Globus pallidus (tissue), 1 donor: ENCODE data around the gene TSSK2.

ENCODE experiments used
- DNase-seq: peaks from one replicate; pipeline ENCODE4 v3.0.0-alpha.2; 2015; ENCODE audit warnings: low spot score

TSSK2 gene

GRCh38 chr22:19125011-19125410 lies 6.1 kb upstream of the TSSK2 start:
- no peak for DNase-seq

GRCh38 chr22:19125474-19126308 lies 5.4 kb upstream of the TSSK2 start:
- DNase-seq, result no peak

DNA sequence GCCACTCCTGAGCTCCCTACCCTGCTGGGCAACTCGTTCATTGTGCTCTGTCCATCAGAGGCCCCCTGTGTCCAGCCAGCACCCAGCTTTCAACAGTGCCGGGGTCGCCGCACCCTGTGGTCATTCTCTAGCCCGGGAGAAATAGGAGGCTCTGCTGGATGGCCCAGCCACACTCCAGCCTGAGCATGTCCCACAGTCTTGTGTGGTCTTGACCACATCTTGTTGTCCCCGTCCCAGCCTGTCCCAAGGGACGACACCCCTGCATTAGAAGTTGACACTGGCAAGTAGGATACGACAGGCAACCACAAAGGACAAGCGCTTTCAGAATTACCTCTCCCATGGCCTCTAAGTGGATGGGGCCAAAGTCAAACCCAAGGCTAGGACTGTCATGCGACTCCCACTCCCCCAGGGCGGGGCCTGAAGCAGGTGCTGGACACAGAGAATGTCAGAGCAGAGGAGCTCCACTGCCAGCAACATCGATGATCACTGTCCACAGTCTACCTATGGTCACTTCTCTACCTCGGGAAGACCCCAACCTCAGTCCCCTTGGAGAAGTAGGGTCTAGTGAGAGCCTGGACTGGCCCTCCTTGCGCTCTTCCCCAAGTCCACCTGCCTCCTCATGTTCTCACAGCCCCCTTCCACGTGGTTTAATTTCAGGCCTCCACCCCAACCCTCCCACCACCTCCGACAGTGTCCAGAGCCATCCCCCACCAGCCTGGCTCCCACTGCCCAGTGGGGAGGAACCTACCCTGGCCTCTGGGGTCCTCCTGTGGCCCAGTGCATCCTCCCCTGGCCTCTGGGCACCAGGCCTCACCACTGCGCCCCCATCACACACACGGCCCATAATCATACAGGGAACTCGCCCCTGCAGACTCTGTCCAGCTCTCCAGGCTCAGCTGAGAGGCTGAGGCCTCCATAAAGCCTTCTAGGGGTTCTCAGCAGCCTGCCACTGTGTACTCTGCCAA lies 4.5 kb upstream of the TSSK2 start:
- no peak for DNase-seq

GRCh38 chr22:19127329-19128008 lies 3.6 kb upstream of the TSSK2 start:
- DNase-seq, result no peak

GRCh38 chr22:19128009-19128401 lies 3.1 kb upstream of the TSSK2 start:
- DNase-seq, result no peak

- no peak for DNase-seq
Observed at GRCh38 chr22:19128946-19129727, 2.0 kb upstream of the TSSK2 start.

- DNase-seq, result no peak
Observed at GRCh38 chr22:19129871-19130270, 1.2 kb upstream of the TSSK2 start.

DNA sequence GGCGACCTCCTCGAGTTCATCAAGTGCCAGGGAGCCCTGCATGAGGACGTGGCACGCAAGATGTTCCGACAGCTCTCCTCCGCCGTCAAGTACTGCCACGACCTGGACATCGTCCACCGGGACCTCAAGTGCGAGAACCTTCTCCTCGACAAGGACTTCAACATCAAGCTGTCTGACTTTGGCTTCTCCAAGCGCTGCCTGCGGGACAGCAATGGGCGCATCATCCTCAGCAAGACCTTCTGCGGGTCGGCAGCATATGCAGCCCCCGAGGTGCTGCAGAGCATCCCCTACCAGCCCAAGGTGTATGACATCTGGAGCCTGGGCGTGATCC lies 542 bp downstream of the TSSK2 start:
- no peak for DNase-seq

GRCh38 chr22:19132153-19132552 lies 1.0 kb downstream of the TSSK2 start:
- no peak for DNase-seq

DNA sequence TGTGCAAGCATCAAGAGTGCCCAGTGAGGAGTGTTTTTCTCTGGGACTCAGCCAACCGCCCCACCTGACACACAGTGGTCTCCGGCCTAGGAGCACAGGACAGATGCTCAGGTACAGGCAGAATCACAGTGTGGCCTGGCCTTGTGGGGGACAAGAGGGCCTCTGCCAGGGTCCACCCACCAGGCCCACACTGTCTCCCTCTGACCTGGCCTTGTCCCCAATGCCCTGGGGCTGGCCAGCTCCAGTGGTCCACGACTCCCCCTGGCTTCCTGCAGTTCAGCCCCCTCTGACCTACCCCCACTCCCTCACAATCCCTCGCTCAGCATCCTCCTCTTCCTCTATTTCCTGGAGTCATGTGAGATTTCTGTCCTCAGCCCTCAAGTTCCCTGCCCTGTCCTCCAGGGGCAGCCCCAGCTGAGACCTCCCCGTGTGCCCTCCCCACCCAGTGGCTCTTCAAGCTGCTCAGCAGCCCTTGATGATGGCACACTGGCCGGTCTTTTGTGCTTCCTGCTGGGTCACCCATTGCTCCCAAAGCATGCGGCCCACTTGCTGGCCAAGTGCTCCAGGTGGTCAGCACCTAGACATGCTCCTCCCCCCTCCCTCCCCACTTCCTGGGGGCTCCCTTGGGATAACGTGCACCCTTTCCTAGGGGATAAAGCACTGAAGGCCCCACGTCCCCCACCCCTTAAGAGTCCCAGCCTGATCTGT lies 1.7 kb downstream of the TSSK2 start:
- no peak for DNase-seq

GRCh38 chr22:19133561-19133960 lies 2.5 kb downstream of the TSSK2 start:
- DNase-seq, result no peak

- no peak for DNase-seq
Observed at GRCh38 chr22:19134176-19134831, 3.2 kb downstream of the TSSK2 start.

GRCh38 chr22:19134874-19135273 lies 3.8 kb downstream of the TSSK2 start:
- DNase-seq, result no peak

- DNase-seq, result no peak
Observed at GRCh38 chr22:19136915-19137314, 5.8 kb downstream of the TSSK2 start.

- DNase-seq, result no peak
Observed at GRCh38 chr22:19137384-19138216, 6.5 kb downstream of the TSSK2 start.

DNA sequence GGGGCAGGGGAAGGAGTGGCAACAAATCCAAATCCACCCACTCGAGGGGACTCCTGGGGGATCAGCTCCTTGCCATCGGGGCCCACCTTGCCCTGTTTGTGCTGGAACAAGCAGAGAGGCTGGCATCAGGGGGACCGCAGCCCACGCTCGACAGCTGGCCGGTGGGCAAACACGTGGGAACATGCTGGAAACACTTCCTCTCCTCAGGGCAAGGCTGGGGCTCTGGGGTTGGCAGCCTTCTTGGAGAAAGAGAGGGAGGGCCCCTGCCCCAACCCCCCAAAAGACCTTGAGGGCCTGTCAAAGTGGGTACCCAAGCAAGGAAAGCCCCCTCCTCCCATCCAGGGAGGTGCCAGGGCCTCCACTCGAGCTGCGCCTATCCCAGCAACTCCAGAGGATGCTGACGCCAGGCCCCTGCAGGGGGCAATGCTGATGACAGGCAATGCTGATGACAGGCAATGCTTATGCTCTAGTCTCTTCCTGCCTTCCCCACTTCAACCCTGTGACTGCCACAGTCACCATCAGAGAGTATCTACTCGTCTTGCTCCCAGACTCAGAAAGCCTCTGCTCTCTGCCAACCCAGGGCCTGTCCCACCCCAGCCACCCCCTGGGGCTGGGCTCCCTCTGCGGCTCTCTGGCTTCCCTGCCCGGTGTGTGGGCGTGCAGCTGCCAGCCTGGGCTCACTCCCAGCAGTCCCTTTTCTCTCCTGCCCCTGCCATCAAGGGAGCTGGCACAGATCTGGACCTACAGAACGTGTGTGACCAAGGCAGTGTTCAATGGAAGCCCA lies 7.3 kb downstream of the TSSK2 start:
- no peak for DNase-seq

DNA sequence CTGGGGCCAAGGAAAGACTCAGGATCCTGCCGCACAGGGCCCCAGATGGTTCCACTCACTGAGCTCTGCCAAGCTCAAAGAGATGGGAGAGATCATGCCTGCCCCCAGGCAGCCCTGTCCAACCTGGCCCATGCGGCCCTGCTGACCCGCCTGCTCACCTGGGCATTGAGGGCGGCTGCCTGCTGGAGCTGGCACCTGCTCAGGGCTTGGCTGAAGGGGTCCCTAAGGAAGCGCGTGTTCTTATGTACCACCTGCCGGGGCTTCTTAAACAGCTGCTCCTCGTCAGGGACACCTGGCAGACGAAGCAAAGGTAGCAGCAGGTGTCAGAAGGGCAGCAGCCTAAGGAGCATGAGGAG lies 7.9 kb downstream of the TSSK2 start:
- DNase-seq, result no peak

DNA sequence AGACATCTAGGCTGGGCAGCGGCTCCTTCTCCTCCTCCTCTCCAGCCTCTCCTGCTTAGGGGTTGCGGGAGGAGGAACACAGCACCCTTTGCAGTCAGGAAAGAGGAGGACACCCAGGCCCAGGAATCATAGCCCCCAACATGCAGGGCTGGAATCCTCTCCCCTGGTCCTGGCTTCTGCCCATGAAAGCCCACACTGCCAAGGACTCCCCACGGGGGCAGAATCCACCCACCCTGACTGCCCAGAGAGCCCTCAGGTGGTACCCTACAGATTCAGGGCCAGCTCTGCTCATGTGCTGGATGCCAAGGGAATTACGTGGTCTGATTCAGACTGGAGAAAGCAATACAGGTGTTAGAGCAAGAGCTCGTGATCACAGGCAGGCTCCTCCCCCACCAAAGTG lies 8.9 kb downstream of the TSSK2 start:
- no peak for DNase-seq

- no peak for DNase-seq
Observed at GRCh38 chr22:19142394-19142793, 11.3 kb downstream of the TSSK2 start.
